Stimulated activated memory B cell treated with anti-CD40 and anti-IgM and Interleukin-4, amounts not matched to agents 10 μg/mL and 1 μg/mL and 100 μg/mL, for 72 hours (primary cell): ENCODE measurements around the gene CALD1.

Experiments
- ATAC-seq: fragments of 150-1000 bp; cut with Tn5 transposase; 2 replicates; pipeline ENCODE4 v1.10.0; 2021
- H3K27ac Mint-ChIP-seq: one replicate; pipeline ENCODE4 v1.8.0; 2022; ENCODE audit warnings: mild to moderate bottlenecking, mixed read lengths
- H3K27me3 Mint-ChIP-seq: one replicate; pipeline ENCODE4 v1.8.0; 2022; ENCODE audit warnings: mixed read lengths
- H3K36me3 Mint-ChIP-seq: one replicate; pipeline ENCODE4 v1.8.0; 2022; ENCODE audit warnings: mixed read lengths
- H3K4me1 Mint-ChIP-seq: one replicate; pipeline ENCODE4 v1.8.0; 2022; ENCODE audit warnings: mixed read lengths
- H3K4me3 Mint-ChIP-seq: one replicate; pipeline ENCODE4 v1.8.0; 2022; ENCODE audit warnings: mild to moderate bottlenecking, moderate library complexity, mixed read lengths
- H3K9me3 Mint-ChIP-seq: one replicate; pipeline ENCODE4 v1.8.0; 2022; ENCODE audit warnings: mixed read lengths

Gene CALD1

GRCh38 chr7:134910968-134911367 lies 131.5 kb downstream of the CALD1 start:
- Mint-ChIP-seq H3K4me1 (peaks cover 12% of the 10 kb centered on the region), H3K27me3 (no peaks in the 10 kb centered on the region), H3K4me3 (peak overlapping the region; percentile 15), H3K9me3 (no peaks in the 10 kb centered on the region), H3K27ac (no peak overlapping the region), H3K36me3 (no peaks in the 10 kb centered on the region)
- ATAC-seq: peak; percentile 55

- H3K27me3 Mint-ChIP-seq: no peaks in the 10 kb centered on the region
- H3K4me3 Mint-ChIP-seq: no peak overlapping the region
- H3K4me1 Mint-ChIP-seq: peaks cover under 1% of the 10 kb centered on the region
- no peaks in the 10 kb centered on the region for H3K9me3 Mint-ChIP-seq
- ATAC-seq: no peak
- H3K27ac Mint-ChIP-seq: no peak overlapping the region
- H3K36me3 Mint-ChIP-seq: no peaks in the 10 kb centered on the region
These were observed 136.9 kb downstream of the CALD1 start for GRCh38 chr7:134916171-134916883.

- H3K27me3 Mint-ChIP-seq: no peaks in the 10 kb centered on the region
- no peaks in the 10 kb centered on the region for H3K4me1 Mint-ChIP-seq
- peak; percentile 70 for ATAC-seq
- no peak overlapping the region for H3K27ac Mint-ChIP-seq
- H3K4me3 Mint-ChIP-seq: no peak overlapping the region
- no peaks in the 10 kb centered on the region for H3K36me3 Mint-ChIP-seq
- H3K9me3 Mint-ChIP-seq: no peaks in the 10 kb centered on the region
These were observed 139.8 kb downstream of the CALD1 start for GRCh38 chr7:134919240-134919641.

GRCh38 chr7:134920026-134920753 lies 140.8 kb downstream of the CALD1 start:
- H3K4me1 Mint-ChIP-seq: no peaks in the 10 kb centered on the region
- H3K4me3 Mint-ChIP-seq: no peak overlapping the region
- H3K27me3 Mint-ChIP-seq: no peaks in the 10 kb centered on the region
- ATAC-seq: no peak
- no peaks in the 10 kb centered on the region for H3K9me3 Mint-ChIP-seq
- H3K27ac Mint-ChIP-seq: no peak overlapping the region
- H3K36me3 Mint-ChIP-seq: no peaks in the 10 kb centered on the region

DNA sequence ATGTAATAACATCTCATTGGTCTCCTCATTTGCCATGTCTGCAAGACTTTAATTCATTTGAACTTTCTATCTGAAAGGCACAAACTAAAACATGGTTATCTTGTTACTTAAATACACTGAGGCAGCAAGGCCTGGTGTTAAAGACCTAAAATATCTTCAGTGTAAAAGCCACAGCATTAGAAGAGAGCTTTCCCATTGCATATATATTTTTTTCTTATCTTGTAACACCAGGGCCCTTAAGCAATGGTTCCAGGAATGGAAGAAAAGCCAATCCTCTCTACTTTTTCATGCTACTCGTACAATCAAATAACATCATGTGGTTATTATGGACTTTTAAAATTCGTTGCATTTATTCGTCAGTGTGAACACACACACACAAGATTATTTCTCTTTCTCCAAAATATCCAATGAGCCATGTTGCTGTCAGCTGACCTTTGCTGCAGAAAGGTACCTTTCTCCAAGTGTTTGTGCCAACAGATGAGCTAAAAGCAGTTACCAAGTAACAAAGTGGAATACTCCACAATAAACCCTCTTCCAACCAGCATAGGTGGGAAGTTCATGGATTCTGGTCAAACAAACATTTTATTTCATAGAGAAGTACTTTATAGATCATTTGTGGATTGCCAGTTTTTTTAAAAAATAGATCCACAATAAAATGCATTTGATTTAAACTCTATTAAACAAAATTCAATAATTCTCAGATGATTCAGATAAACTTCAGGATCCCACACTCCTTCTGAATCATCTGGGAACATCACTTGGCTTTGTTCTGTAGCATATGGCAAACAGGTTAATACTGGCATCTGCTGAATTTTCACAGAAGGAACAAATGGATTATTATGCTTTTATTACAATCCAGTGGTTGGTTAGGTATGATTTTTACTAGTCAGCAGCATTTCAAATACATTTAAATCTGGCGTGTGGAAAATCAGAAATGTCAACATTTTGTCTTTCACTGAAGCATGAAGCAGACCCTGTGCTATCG lies 143.6 kb downstream of the CALD1 start:
- Mint-ChIP-seq H3K36me3 (no peaks in the 10 kb centered on the region), H3K27me3 (no peaks in the 10 kb centered on the region), H3K27ac (no peak overlapping the region), H3K4me1 (no peaks in the 10 kb centered on the region), H3K4me3 (no peak overlapping the region), H3K9me3 (no peaks in the 10 kb centered on the region)
- no peak for ATAC-seq

- Mint-ChIP-seq H3K4me3 (no peak overlapping the region), H3K9me3 (no peaks in the 10 kb centered on the region), H3K36me3 (no peaks in the 10 kb centered on the region)
These were observed 146.3 kb downstream of the CALD1 start for GRCh38 chr7:134925766-134926165.

DNA sequence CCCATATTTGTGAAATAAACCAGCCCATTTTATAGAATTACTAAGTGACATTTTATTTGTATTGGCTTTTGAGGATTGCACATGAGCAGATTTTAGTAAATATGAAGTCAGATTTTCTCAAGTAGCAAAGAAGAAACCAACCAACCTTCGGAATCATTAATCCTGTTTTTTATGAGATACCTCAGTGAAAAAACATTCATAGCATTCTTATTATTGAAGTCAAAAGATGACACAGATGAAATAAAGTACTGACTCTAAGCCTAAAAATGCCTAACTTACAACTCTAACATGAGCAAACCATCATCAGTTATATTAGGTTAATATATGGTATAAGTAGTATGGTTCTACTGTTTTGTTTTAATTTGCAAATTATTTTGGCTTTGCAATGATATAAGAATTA lies 147.0 kb downstream of the CALD1 start:
- no peak overlapping the region for H3K27ac Mint-ChIP-seq

More at GRCh38 chr7:134925766-134926165, 146.3 kb downstream of the CALD1 start:
- ATAC-seq: no peak
- Mint-ChIP-seq H3K27me3 (no peaks in the 10 kb centered on the region), H3K27ac (no peak overlapping the region), H3K4me1 (no peaks in the 10 kb centered on the region)

GRCh38 chr7:134927076-134927475 lies 147.6 kb downstream of the CALD1 start:
- Mint-ChIP-seq H3K27me3 (no peaks in the 10 kb centered on the region), H3K27ac (no peak overlapping the region)
- ATAC-seq: no peak

More for the DNA sequence above, 147.0 kb downstream of the CALD1 start:
- Mint-ChIP-seq H3K36me3 (no peaks in the 10 kb centered on the region), H3K27me3 (no peaks in the 10 kb centered on the region), H3K4me3 (no peak overlapping the region), H3K9me3 (no peaks in the 10 kb centered on the region), H3K4me1 (no peaks in the 10 kb centered on the region)
- no peak for ATAC-seq

GRCh38 chr7:134927723-134928122 lies 148.3 kb downstream of the CALD1 start:
- H3K27ac Mint-ChIP-seq: no peak overlapping the region
- H3K4me1 Mint-ChIP-seq: peaks cover 7% of the 10 kb centered on the region
- ATAC-seq: no peak

More at GRCh38 chr7:134927076-134927475, 147.6 kb downstream of the CALD1 start:
- Mint-ChIP-seq H3K9me3 (no peaks in the 10 kb centered on the region), H3K36me3 (no peaks in the 10 kb centered on the region), H3K4me3 (no peak overlapping the region), H3K4me1 (peaks cover 1% of the 10 kb centered on the region)

GRCh38 chr7:134928554-134928953 lies 149.1 kb downstream of the CALD1 start:
- peaks cover 16% of the 10 kb centered on the region for H3K4me1 Mint-ChIP-seq
- no peaks in the 10 kb centered on the region for H3K27me3 Mint-ChIP-seq
- no peak for ATAC-seq
- H3K36me3 Mint-ChIP-seq: no peaks in the 10 kb centered on the region
- H3K27ac Mint-ChIP-seq: no peak overlapping the region
- H3K9me3 Mint-ChIP-seq: peaks cover 4% of the 10 kb centered on the region
- no peak overlapping the region for H3K4me3 Mint-ChIP-seq

More at GRCh38 chr7:134927723-134928122, 148.3 kb downstream of the CALD1 start:
- no peak overlapping the region for H3K4me3 Mint-ChIP-seq
- H3K36me3 Mint-ChIP-seq: no peaks in the 10 kb centered on the region
- H3K9me3 Mint-ChIP-seq: no peaks in the 10 kb centered on the region
- H3K27me3 Mint-ChIP-seq: no peaks in the 10 kb centered on the region

- ATAC-seq: no peak
- Mint-ChIP-seq H3K27ac (no peak overlapping the region), H3K27me3 (no peaks in the 10 kb centered on the region), H3K4me1 (peaks cover 21% of the 10 kb centered on the region), H3K36me3 (no peaks in the 10 kb centered on the region), H3K4me3 (no peak overlapping the region), H3K9me3 (peaks cover 6% of the 10 kb centered on the region)
These were observed 152.1 kb downstream of the CALD1 start for GRCh38 chr7:134931487-134931886.

DNA sequence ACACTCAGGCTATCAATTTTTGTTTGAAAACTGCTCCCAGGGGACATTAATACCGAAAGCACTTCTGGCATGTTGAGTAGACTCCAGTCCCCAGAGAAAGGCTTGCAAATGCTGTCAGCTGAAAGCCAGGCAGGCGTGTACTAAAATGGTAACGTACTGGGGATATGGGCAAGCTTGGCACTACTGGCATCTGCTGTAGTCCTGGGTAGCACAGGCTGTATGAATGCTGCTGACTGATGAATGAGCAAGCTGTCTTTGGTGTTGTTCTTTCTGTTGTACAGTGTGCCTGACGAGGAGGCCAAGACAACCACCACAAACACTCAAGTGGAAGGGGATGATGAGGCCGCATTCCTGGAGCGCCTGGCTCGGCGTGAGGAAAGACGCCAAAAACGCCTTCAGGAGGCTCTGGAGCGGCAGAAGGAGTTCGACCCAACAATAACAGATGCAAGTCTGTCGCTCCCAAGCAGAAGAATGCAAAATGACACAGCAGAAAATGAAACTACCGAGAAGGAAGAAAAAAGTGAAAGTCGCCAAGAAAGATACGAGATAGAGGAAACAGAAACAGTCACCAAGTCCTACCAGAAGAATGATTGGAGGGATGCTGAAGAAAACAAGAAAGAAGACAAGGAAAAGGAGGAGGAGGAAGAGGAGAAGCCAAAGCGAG lies 153.4 kb downstream of the CALD1 start:
- peak; percentile 75 for ATAC-seq
- H3K4me3 Mint-ChIP-seq: peak overlapping the region; percentile 75
- H3K27ac Mint-ChIP-seq: peak overlapping the region; percentile 85
- no peaks in the 10 kb centered on the region for H3K27me3 Mint-ChIP-seq
- peaks cover 6% of the 10 kb centered on the region for H3K9me3 Mint-ChIP-seq
- no peaks in the 10 kb centered on the region for H3K36me3 Mint-ChIP-seq
- peaks cover 21% of the 10 kb centered on the region for H3K4me1 Mint-ChIP-seq

DNA sequence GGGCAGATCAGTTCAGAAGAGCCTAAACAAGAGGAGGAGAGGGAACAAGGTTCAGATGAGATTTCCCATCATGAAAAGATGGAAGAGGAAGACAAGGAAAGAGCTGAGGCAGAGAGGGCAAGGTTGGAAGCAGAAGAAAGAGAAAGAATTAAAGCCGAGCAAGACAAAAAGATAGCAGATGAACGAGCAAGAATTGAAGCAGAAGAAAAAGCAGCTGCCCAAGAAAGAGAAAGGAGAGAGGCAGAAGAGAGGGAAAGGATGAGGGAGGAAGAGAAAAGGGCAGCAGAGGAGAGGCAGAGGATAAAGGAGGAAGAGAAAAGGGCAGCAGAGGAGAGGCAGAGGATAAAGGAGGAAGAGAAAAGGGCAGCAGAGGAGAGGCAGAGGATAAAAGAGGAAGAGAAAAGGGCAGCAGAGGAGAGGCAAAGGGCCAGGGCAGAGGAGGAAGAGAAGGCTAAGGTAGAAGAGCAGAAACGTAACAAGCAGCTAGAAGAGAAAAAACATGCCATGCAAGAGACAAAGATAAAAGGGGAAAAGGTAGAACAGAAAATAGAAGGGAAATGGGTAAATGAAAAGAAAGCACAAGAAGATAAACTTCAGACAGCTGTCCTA lies 154.1 kb downstream of the CALD1 start:
- peak overlapping the region; percentile 75 for H3K4me3 Mint-ChIP-seq
- no peak for ATAC-seq

GRCh38 chr7:134935701-134936100 lies 156.3 kb downstream of the CALD1 start:
- ATAC-seq: no peak

More for the DNA sequence above, 154.1 kb downstream of the CALD1 start:
- Mint-ChIP-seq H3K27me3 (no peaks in the 10 kb centered on the region), H3K4me1 (peaks cover 21% of the 10 kb centered on the region), H3K27ac (peak overlapping the region; percentile 85), H3K9me3 (peaks cover 6% of the 10 kb centered on the region), H3K36me3 (no peaks in the 10 kb centered on the region)

More at GRCh38 chr7:134935701-134936100, 156.3 kb downstream of the CALD1 start:
- Mint-ChIP-seq H3K36me3 (no peaks in the 10 kb centered on the region), H3K4me1 (peaks cover 21% of the 10 kb centered on the region), H3K27me3 (no peaks in the 10 kb centered on the region), H3K9me3 (peaks cover 6% of the 10 kb centered on the region), H3K27ac (no peak overlapping the region), H3K4me3 (no peak overlapping the region)
